Midbrain (tissue), 1 donor: Measurements from ENCODE around the gene PDILT.
"Not testable (repeated sequence)": the region's sequence is repeated elsewhere in the genome, so short reads cannot be mapped to it uniquely, and the experiment has no call there.

Source experiments
- DNase-seq: peaks from one replicate; lab custom pipeline; 2025; lab: John Stamatoyannopoulos, UW

PDILT gene

GRCh38 chr16:20321051-20321450 is 83.5 kb downstream of the PDILT start:
- not testable (repeated sequence) for DNase-seq

GRCh38 chr16:20320592-20320991 is 83.9 kb downstream of the PDILT start:
- DNase-seq: no peak

- DNase-seq: no peak
Observed at GRCh38 chr16:20320178-20320577, 84.4 kb downstream of the PDILT start.

- DNase-seq: no peak
Observed at GRCh38 chr16:20319406-20319805, 85.1 kb downstream of the PDILT start.

- DNase-seq: no peak
Observed at GRCh38 chr16:20318437-20318836, 86.1 kb downstream of the PDILT start.

GRCh38 chr16:20318006-20318405 is 86.5 kb downstream of the PDILT start:
- DNase-seq: no peak

GRCh38 chr16:20317117-20317516 is 87.4 kb downstream of the PDILT start:
- no peak for DNase-seq

GRCh38 chr16:20316715-20317114 is 87.8 kb downstream of the PDILT start:
- no peak for DNase-seq

- no peak for DNase-seq
Observed at GRCh38 chr16:20315764-20316163, 88.8 kb downstream of the PDILT start.

GRCh38 chr16:20314575-20314974 is 90.0 kb downstream of the PDILT start:
- no peak for DNase-seq

- no peak for DNase-seq
Observed at GRCh38 chr16:20313741-20314140, 90.8 kb downstream of the PDILT start.

- DNase-seq: not testable (repeated sequence)
Observed at GRCh38 chr16:20312536-20313095, 91.9 kb downstream of the PDILT start.

- no peak for DNase-seq
Observed at GRCh38 chr16:20311548-20311947, 93.0 kb downstream of the PDILT start.

GRCh38 chr16:20310421-20311395 is 93.8 kb downstream of the PDILT start:
- no peak for DNase-seq

- DNase-seq: no peak
Observed at GRCh38 chr16:20309786-20310185, 94.8 kb downstream of the PDILT start.
